CD4-positive, alpha-beta T cell treated with Interleukin-17A for 1 hour (primary cell): ENCODE data around the gene METTL26.
A peak's percentile ranks its signal among the peaks of the same experiment; 100 is the strongest.

Experiments
- DNase-seq: peaks from one replicate; pipeline ENCODE4 v3.0.0-alpha.2; 2020

The METTL26 gene

GRCh38 chr16:636206-637080 is at the start of gene METTL26:
TSS of gene METTL26 (minus strand) at chr16:636305. CDS start at chr16:636290, 15 bp downstream.
- DNase-seq: peak; percentile 95

GRCh38 chr16:684961-685696 is 49.0 kb upstream of the METTL26 start:
- DNase-seq: no peak

DNA sequence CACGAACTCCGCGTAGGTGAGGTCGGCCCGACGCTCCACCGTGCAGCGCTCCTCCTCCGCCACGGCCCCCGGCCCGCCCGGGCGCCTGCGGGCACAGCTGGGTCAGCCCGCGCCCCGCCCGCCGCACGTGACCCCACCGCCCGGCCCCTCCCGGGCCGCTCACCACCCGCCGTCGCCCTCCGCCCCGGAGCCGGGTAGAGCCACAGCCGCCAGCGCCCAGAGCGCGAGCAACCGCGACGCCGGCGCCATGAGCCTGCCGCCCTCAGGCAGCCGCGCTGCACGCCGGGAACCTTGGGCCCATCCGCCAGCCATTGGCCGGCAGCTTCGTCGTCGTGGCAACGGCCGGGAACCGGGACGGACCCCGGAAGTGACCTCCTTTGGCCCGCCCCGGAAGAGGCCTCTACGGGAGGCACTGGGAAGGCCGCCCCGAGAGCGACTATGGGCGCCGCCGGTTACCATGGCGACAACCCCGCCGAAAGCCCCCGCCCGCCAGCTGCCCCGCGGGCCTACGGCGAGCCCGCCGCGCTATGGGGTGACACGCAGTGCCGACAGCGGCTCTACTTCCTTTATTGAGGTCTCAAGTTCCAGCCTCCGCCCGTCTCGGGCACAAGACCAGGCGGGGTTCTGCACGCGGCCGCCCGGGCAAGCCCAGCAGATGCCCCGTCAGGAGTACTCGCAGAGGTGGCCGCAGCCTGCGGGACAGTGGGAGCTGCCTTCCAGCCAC is 48.1 kb upstream of the METTL26 start, which contains the start of gene JMJD8:
Gene JMJD8, minus strand, starts transcription at position 264 of the 724 bp plus-strand sequence. Its CDS starts 15 bp downstream, at position 249.
- peak; percentile 98 for DNase-seq

- no peak for DNase-seq
Observed at GRCh38 chr16:683396-684070, 47.4 kb upstream of the METTL26 start.

GRCh38 chr16:682493-683395 is 46.6 kb upstream of the METTL26 start:
- no peak for DNase-seq

GRCh38 chr16:681746-682427 is 45.8 kb upstream of the METTL26 start:
- no peak for DNase-seq

GRCh38 chr16:680967-681745 is 45.1 kb upstream of the METTL26 start:
- no peak for DNase-seq

GRCh38 chr16:680625-680945 is 44.5 kb upstream of the METTL26 start:
- no peak for DNase-seq

DNA sequence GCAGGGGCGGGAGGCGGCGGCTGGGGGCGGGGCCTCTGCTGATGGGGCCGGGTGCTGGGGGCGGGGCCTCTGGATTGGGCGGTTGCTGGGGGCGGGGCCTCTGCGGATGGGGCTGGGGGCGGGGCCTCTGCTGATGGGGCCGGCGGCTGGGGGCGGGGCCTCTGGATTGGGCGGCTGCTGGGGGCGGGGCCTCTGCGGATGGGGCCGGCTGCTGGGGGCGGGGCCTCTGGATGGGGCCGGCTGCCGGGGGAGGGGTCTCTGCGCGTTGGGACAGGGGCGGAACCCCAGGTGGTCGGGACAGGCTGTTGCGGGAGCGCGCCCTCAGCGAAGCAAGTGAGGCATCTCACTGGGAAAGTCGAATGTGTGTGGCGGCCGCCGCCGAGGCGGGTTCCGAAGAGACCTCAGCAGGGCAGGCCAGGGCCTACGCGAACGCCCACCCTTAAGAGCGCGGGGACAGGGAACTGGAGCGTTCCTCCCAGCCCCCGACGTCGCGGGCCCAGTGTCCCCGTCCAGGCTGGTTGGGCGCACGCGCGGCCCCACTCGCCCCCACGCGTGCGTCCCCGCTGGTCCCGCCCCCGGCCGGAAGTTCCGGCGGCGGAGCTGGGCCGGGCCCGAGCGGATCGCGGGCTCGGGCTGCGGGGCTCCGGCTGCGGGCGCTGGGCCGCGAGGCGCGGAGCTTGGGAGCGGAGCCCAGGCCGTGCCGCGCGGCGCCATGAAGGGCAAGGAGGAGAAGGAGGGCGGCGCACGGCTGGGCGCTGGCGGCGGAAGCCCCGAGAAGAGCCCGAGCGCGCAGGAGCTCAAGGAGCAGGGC is 43.9 kb upstream of the METTL26 start, which contains the start of gene STUB1:
Gene STUB1, plus strand, starts transcription at position 597 of the 811 bp plus-strand sequence. Its CDS starts 116 bp downstream, at position 713.
- peak; percentile 91 for DNase-seq

GRCh38 chr16:678858-679813 is 43.0 kb upstream of the METTL26 start:
- DNase-seq: peak; percentile 63

DNA sequence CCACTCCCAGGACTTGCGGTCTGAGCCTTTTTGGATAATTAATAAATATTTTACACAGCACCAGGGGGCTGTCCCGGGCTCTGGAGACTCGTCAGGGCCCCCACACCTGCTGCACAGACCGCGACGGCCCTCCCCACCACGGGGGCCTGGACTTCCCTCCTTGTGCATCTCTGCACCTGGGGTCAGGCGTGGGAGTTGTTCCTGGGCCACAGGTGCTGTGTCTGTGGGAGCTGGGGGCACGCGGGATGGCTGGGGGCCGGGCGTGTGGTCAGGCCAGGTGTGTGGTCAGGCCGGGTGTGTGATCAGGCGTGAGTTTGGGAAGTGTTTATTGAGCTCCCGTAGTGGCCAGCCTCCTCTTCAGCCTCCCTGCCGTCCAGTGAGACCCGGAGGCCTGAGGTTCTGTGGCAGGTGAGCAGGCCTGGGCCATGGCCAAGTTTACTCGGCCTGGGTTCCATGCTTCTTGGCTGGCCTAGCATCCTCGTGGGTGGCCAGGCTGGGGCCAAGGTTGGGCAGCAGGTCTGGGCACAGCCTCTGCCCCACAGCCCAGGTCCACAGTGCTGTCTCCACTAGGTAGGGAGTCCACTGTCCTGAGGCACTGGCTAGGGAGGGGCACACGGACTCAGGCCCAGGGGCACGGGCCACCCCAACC is 42.2 kb upstream of the METTL26 start:
- DNase-seq: no peak

- no peak for DNase-seq
Observed at GRCh38 chr16:677316-678190, 41.4 kb upstream of the METTL26 start.

GRCh38 chr16:676913-677312 is 40.8 kb upstream of the METTL26 start:
- peak; percentile 55 for DNase-seq

DNA sequence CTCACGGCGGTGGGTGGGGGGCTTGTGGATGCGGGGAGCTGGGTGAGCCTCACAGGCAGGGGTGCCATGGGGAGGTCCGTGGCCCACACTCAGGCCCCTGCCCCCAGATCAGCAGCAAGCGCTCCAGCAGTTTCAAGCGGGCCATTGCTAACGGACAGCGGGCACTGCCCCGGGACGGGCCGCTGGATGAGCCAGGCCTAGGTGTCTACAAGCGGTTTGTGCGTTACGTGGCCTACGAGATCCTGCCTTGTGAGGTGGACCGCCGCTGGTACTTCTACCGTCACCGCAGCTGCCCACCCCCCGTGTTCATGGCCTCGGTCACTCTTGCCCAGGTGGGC is 40.4 kb upstream of the METTL26 start:
- DNase-seq: no peak

GRCh38 chr16:675884-676564 is 39.9 kb upstream of the METTL26 start:
- no peak for DNase-seq
